Heart left ventricle (tissue), 13 donors: ENCODE data around the gene TEX50.

Source experiments
- POLR2A ChIP-seq, 2 donors: fragments of 450-650 bp; IDR thresholded peaks; one replicate each; pipeline ENCODE4 v1.6.1; 2017; ENCODE audit warnings: antibody characterized with exemption in 2 of 2, mild to moderate bottlenecking in 2 of 2, moderate library complexity in 2 of 2
- TF ChIP-seq, protein P1 (sequence below), 12 donors: fragments of 200-600 bp; sonication (generic) in 4 of 12; IDR thresholded peaks; one replicate each; pipeline versions ENCODE4 v1.5.0 to v1.8.0; 2018 to 2022; ENCODE audit warnings: antibody characterized with exemption in 12 of 12, mild to moderate bottlenecking in 5 of 12
- donor health status: ischemic (EF 13 %, LVEDD 7.1; RV severe dilation, severe dysfunction).
- donor health status: DM: no; HTN: yes; CAD: no.
- donor health status: DM: no; HTN: no; CAD: no.
- donor health status: ischemic (EF 25% LVEDD 6.9; RV normal size, moderate dysfunction).
- donor health status: ischemic (EF 25% LVEDD 5.7; RV mildly dilated, moderate dysfunction).
- donor health status: ischemic (EF 35%, LVEDD 5.7; RV mildly dilated, moderate dysfunction).
- donor health status: nonischemic (EF 11% LVEDD 7.7; RV severe dilation, severe dysfunction).
- donor health status: DM: yes; HTN: yes; CAD: no.
- donor health status: PGD.
- donor health status: ischemic (EF 29% LVEDD 5.4; RV normal size, mild dysfunction).
- donor health status: nonischemic (EF 23%, LVEDD 6.1; RV moderate dilation, normal function).

DNA sequence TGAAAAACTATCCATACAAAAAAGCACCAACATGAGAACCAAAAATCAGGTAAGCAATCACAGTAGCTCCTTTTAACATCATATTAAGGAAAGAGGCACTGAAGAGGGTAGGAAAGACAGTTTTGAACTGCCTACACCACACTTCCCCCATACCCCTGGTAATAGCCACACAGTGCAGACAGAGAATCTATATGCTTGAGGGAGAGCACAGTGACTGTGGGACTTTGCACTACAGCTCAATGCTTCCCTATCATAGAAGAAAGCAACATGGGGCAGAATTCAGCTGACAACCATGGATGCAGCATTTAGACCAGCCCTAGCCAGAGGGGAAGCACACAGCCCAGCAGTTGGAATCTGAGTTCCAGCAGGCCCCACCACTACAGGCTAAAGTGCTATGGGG, 7.9 kb upstream of the TEX50 start:
- TF ChIP-seq, protein P1, sequence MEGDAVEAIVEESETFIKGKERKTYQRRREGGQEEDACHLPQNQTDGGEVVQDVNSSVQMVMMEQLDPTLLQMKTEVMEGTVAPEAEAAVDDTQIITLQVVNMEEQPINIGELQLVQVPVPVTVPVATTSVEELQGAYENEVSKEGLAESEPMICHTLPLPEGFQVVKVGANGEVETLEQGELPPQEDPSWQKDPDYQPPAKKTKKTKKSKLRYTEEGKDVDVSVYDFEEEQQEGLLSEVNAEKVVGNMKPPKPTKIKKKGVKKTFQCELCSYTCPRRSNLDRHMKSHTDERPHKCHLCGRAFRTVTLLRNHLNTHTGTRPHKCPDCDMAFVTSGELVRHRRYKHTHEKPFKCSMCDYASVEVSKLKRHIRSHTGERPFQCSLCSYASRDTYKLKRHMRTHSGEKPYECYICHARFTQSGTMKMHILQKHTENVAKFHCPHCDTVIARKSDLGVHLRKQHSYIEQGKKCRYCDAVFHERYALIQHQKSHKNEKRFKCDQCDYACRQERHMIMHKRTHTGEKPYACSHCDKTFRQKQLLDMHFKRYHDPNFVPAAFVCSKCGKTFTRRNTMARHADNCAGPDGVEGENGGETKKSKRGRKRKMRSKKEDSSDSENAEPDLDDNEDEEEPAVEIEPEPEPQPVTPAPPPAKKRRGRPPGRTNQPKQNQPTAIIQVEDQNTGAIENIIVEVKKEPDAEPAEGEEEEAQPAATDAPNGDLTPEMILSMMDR (IDR thresholded peaks at IDR 0.05), result no peak
- no peak for TF ChIP-seq POLR2A (IDR thresholded peaks at IDR 0.05)
